ENCODE results near the gene ZNF716.
"Not testable (repeated sequence)": the region's sequence is repeated elsewhere in the genome, so short reads cannot be mapped to it uniquely, and the experiment has no call there.

The ZNF716 gene

DNA sequence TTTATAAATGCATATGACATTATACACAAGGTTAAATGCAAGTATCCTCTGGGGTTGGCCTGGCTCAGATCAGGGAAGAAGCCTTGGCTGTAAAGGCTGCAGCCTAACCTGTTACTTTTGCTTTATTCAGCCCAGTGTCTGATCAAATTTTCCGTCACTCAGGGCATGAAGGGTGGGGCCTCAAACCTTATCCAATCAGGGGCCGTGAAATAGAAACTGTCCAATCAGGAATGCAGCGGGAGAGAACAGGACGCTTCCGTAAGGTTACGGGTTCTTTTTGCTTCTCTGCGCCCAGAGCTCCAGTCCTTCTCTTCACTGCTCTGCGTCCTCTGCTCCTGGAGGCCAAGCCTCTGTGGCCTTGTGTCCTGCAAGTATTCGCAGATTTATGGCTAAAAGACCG is at the start of gene ZNF716:
Gene ZNF716 (plus strand): TSS at position 274 of the 400 bp plus-strand sequence. CDS start 112 bp downstream, at position 386.
- ChIA-PET POLR2A (no interaction called here), CTCF (no interaction called here)
- DNase-seq (ENCODE audit: extremely low spot score), result no peak
- TF ChIP-seq, protein P1, sequence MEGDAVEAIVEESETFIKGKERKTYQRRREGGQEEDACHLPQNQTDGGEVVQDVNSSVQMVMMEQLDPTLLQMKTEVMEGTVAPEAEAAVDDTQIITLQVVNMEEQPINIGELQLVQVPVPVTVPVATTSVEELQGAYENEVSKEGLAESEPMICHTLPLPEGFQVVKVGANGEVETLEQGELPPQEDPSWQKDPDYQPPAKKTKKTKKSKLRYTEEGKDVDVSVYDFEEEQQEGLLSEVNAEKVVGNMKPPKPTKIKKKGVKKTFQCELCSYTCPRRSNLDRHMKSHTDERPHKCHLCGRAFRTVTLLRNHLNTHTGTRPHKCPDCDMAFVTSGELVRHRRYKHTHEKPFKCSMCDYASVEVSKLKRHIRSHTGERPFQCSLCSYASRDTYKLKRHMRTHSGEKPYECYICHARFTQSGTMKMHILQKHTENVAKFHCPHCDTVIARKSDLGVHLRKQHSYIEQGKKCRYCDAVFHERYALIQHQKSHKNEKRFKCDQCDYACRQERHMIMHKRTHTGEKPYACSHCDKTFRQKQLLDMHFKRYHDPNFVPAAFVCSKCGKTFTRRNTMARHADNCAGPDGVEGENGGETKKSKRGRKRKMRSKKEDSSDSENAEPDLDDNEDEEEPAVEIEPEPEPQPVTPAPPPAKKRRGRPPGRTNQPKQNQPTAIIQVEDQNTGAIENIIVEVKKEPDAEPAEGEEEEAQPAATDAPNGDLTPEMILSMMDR (IDR thresholded peaks at IDR 0.05; ENCODE audit: control extremely low read depth, extremely low read depth, low read depth, missing control alignments), result no peak

DNA sequence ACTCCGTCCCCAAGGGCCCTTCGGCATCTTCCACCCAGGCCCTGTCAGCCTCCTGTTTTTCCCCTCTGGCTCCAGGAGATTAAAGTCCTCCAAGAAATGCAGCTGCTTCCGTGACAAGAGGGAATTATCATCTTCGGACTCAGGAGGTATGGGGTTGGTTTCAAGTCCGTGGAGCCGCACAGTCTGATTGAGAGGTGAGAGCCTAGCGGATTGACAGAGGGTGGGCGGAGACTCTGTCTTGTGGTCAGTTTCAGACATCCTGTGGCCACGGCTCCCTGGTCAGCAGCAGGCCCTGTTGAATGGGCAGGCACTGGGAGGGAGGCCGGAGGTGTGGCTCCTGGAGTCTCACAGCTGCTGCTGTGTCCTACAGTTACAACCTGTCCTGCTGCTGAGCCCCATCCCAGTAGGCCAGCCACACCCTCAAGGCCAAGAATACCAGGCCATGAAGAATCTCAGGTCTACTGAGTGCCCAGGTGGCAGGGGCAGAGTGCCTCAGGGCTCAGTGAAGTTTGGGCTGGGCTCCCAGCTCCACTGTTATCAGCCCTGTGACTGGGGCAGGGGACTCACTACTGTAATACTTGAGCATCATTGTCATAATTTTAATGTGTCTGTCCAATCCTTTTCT is 49.3 kb upstream of the ZNF716 start:
- TF ChIP-seq, protein P1 (IDR thresholded peaks at IDR 0.05; ENCODE audit: control extremely low read depth, extremely low read depth, low read depth, missing control alignments), result no peak
- ChIA-PET CTCF (no interaction called here), POLR2A (no interaction called here)

DNA sequence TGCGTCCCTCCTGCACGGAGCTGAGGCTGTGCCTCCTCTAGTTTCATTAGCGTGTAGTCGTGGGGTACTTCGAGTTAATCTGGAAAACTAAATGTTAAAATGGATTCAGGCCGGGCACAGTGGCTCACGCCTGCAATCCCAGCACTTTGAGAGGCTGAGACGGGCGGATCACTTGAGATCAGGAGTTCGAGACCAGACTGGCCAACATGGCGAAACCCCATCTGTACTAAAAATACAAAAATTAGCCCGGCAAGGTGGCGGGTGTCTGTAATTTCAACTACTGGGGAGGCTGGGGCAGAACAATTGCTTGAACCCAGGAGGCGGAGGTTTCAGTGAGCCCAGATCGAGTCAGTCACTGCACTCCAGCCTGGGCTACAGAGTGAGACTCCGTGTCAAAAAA is 46.9 kb upstream of the ZNF716 start:
- POLR2A ChIA-PET; CTCF ChIA-PET; DNase-seq (ENCODE audit: extremely low spot score): not testable (repeated sequence)

More for the DNA sequence above, 49.3 kb upstream of the ZNF716 start:
- DNase-seq (ENCODE audit: extremely low spot score), result no peak

DNA sequence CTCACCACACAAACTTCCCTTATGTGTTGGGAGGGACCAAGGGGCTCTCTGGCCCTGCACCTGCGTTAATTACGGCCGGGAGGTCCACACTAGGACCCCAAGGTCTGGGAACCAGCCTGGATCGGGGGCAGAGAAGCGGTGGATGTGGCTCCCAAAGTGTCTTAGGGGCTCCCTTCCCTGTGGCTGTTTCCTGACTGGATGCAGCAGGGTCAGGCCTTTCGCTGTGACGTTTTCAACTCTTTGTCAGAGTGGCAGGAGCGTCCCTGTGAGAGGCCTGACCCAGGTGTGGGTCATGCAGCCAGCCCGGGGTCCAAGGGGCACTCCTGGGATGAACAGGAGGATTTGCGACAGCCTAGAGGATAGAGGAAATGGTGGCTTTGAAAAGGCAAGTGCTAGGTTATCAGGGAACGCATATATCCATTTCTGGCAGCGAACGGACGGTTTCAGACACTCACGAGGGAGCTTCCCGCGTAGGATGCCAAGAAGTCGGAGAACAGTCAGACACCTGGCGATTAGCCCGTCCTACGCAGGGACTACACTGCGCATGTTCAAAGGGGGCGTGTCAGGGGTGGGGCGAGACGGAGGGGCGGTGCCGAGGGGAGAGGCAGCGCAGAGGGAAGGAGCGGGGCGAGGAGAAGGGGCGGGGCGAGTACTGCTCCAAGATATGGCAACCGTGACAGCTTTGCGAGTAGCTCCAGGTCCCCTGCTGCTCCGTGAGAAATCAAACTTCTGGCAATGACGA is 46.2 kb upstream of the ZNF716 start:
- POLR2A ChIA-PET, result no interaction called here
- CTCF ChIA-PET, result no interaction called here
- no peak for DNase-seq (ENCODE audit: extremely low spot score)
- TF ChIP-seq, protein P1 (IDR thresholded peaks at IDR 0.05; ENCODE audit: control extremely low read depth, extremely low read depth, low read depth, missing control alignments), result no peak

DNA sequence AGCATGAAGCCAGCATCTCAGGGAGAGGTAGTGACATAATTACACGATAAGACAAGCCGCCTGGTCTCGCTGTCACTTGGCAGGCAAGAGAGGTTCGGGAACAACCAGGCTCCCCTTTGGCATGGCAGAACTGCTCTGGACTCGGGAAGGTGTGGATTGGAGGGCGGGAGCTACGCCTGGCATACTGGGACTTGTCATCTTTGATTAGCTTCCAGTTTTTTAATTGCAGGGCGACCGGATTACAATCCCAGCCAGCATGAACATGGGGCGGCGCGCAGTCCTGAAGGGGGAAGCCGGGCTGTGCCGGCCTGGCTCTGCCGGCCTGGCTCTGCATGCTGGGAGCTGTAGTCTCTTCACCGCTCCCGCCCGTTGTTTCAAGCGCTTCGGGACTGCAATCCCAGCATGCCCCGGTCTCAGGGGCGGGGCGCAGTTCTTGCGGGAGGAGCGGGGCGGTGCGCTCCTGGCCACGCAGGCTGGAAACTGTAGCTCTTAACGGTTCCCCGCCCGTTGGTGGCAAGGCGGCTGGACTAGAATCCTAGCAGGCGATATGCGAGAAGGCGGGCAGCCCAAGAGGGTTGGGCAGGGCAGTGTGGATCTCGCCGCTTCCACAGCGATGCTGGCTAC is 45.5 kb upstream of the ZNF716 start:
- TF ChIP-seq, protein P1 (IDR thresholded peaks at IDR 0.05; ENCODE audit: control extremely low read depth, extremely low read depth, low read depth, missing control alignments), result no peak
- ChIA-PET POLR2A (no interaction called here), CTCF (no interaction called here)
- no peak for DNase-seq (ENCODE audit: extremely low spot score)

DNA sequence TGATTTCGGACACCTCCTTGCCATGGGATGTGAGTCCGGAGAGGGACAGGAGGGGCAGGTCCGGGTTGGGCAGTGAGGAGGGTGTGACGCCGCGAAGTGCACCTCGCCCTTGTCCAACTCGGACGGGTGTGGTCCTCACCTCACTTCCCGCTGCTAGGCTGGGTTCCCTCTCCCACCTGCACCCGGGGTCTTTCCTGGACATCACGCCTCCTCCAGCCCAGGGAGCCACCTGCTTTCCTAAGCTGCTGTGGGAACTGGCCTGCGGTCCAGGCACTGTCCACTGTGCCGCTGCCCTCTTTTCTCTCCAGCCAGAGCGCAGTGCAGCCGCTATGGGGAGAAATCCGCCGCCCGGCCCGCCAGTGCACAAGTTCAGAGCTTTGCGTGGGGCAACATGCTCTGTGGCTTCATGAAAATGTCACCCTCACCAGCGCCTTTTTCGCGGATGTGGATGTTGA is 45.0 kb upstream of the ZNF716 start:
- ChIA-PET CTCF (no interaction called here), POLR2A (no interaction called here)
- no peak for DNase-seq (ENCODE audit: extremely low spot score)
- TF ChIP-seq, protein P1 (IDR thresholded peaks at IDR 0.05; ENCODE audit: control extremely low read depth, extremely low read depth, low read depth, missing control alignments), result no peak

DNA sequence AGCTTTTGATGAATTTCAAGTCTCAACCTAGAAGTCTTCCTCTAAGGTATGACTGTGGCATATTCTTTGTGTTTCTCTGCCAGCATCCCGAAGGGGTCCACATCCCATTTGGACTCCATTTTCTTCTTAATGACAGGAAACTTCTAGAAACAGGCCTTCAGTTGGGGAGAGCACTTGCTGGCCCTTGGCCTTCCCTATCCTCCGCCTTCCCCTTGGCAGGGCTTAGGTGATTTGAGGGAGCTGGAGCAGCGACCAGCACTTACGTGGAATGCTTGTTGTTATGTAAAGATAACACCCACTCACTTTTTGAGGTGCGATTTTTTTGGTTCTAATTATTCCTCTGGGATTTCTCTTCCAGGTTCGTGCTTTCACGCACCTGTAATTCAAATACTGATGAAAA is 42.9 kb upstream of the ZNF716 start:
- TF ChIP-seq, protein P1 (IDR thresholded peaks at IDR 0.05; ENCODE audit: control extremely low read depth, extremely low read depth, low read depth, missing control alignments), result no peak
- ChIA-PET CTCF (no interaction called here), POLR2A (no interaction called here)
- DNase-seq (ENCODE audit: extremely low spot score), result no peak

All from GM10248 (cell line).